NT2/D1 (cell line): ENCODE results near the gene AREG.

Source experiments
- DNase-seq: peaks from one replicate; pipeline ENCODE4 v3.0.0-alpha.2; 2011; ENCODE audit warnings: low read depth, low spot score
- H3K27me3 ChIP-seq: 2 replicates; pipeline ENCODE4 v1.6.0; 2011; ENCODE audit warnings: mild to moderate bottlenecking; ENCODE audit not compliant: insufficient read length, insufficient read depth
- H3K36me3 ChIP-seq: 2 replicates; pipeline ENCODE4 v1.6.1; 2011; ENCODE audit warnings: mild to moderate bottlenecking, low read length, mixed read lengths; ENCODE audit not compliant: insufficient read depth, insufficient read length
- H3K4me1 ChIP-seq: 2 replicates; pipeline ENCODE4 v1.5.1; 2011; ENCODE audit not compliant: insufficient read depth, insufficient read length
- H3K4me3 ChIP-seq: 2 replicates; pipeline ENCODE4 v1.5.1; 2011; ENCODE audit warnings: low read depth; ENCODE audit not compliant: insufficient read length
- H3K9ac ChIP-seq: 2 replicates; pipeline ENCODE4 v1.6.0; 2011; ENCODE audit warnings: low read depth; ENCODE audit not compliant: insufficient read length
- H3K9me3 ChIP-seq: 2 replicates; pipeline ENCODE4 v1.5.1; 2011; ENCODE audit warnings: mild to moderate bottlenecking, low read length; ENCODE audit not compliant: insufficient read depth
- SUZ12 ChIP-seq: IDR thresholded peaks from 2 replicates; pipeline ENCODE4 v1.6.1; 2011; ENCODE audit not compliant: insufficient read length, insufficient read depth; ENCODE audit errors: extremely low read depth
- YY1 ChIP-seq: IDR thresholded peaks from 2 replicates; pipeline ENCODE4 v1.6.1; 2011; ENCODE audit not compliant: insufficient read length, insufficient read depth
- ZNF274 ChIP-seq: IDR thresholded peaks from 2 replicates; pipeline ENCODE4 v1.6.1; 2011; ENCODE audit warnings: mild to moderate bottlenecking, low read depth, low read length

AREG gene

DNA sequence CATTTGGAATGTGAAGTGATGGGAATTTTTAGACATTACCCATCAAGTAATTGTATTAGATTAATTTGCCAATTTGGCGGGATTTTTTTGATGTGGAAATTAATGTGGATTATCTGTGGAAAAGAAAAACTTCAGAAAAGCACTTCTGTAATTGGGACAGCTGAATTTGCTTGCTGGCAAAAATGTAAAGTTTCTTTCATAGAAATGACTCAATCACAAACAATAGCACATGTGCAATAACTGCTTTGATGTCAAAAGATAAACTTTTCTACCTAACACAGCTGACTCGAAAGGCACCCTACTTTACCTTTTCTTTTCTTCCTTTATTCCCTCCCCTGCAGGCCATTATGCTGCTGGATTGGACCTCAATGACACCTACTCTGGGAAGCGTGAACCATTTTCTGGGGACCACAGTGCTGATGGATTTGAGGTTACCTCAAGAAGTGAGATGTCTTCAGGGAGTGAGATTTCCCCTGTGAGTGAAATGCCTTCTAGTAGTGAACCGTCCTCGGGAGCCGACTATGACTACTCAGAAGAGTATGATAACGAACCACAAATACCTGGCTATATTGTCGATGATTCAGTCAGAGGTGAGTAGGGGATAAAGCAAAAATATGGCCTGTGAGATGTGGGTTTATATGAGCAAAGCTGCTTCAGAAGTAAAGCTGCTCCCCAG is 1.4 kb downstream of the AREG start:
- H3K9ac ChIP-seq, result no peak overlapping the region
- H3K4me3 ChIP-seq, result no peak overlapping the region
- no peak for TF ChIP-seq YY1
- no peak for TF ChIP-seq ZNF274
- TF ChIP-seq SUZ12, result no peak

GRCh38 chr4:74446896-74447295 is 2.0 kb downstream of the AREG start:
- peaks cover 30% of the 10 kb centered on the region for H3K27me3 ChIP-seq
- H3K36me3 ChIP-seq, result no peaks in the 10 kb centered on the region
- H3K9me3 ChIP-seq, result no peaks in the 10 kb centered on the region
- H3K4me1 ChIP-seq, result no peaks in the 10 kb centered on the region
- no peak overlapping the region for H3K4me3 ChIP-seq
- DNase-seq, result no peak
- H3K9ac ChIP-seq, result no peak overlapping the region
- TF ChIP-seq YY1, result no peak
- TF ChIP-seq SUZ12, result no peak
- TF ChIP-seq ZNF274, result no peak

More for the DNA sequence above, 1.4 kb downstream of the AREG start:
- DNase-seq, result no peak
- H3K36me3 ChIP-seq, result no peaks in the 10 kb centered on the region
- H3K9me3 ChIP-seq, result no peaks in the 10 kb centered on the region
- H3K4me1 ChIP-seq, result no peaks in the 10 kb centered on the region
- peaks cover 30% of the 10 kb centered on the region for H3K27me3 ChIP-seq

DNA sequence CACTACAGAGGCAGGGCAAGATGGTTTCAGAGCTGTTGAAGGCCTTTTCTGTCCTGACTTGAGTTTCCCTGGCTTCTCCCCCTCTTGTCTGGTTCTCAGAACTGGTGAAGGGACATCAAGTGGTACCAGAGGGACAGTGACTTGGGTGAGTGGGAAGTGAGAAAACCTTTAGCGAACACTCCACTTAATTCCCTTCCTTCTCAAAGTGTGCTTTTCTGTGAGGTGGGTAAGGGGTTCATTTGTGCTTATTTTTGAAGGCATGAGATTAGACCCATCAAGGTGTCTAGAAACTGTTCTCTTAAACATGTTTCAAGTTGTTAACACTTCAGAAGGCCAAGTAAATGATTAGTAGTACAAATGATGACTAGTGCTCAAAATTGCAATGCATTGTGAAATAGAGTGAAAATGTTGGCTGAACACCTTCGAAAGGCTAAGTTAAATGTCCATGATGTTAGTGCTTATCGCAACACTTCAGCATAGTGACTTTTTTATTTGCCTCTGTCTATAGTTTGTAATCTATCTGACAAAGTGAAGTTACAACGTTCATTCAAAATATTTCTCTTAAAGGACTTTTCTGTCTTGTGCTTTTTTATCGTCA is 2.8 kb downstream of the AREG start:
- TF ChIP-seq SUZ12 (no peak), ZNF274 (no peak), YY1 (no peak)
- no peak overlapping the region for H3K4me3 ChIP-seq
- H3K4me1 ChIP-seq, result no peaks in the 10 kb centered on the region
- no peaks in the 10 kb centered on the region for H3K9me3 ChIP-seq
- peaks cover 30% of the 10 kb centered on the region for H3K27me3 ChIP-seq
- H3K36me3 ChIP-seq, result no peaks in the 10 kb centered on the region
- no peak for DNase-seq
- no peak overlapping the region for H3K9ac ChIP-seq

DNA sequence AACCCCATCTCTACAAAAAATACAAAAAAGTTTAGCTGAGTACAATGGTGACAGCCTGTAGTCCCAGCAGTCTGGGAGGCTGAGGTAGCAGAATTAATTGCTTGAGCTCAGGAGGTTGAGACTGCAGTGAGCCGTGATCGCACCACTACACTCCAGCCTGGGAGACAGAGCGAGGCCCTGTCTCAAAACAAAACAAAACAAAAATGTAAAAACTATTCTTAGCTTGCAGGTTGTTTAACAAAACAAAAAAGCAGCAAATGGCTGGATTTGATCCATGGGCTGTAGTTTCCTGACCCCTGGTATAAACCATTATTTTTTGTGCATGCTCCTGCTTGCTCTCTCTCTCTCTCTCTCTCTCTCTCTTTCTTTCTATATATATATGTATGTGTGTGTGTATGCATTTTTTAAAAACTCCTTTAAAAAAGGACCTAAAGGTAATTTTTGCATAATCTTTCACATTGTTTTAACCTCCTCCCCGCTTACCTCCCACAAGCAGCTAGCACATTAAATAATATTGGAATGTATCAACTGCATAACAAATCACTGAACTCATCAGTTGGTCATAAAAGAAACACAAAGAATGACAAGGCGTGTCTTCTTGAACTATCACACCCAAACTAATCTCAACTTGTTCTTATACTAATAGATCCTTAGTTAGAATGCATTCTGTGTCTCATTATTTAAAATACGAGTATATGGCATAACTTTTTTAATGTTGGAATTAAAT is 4.8 kb downstream of the AREG start:
- Histone ChIP-seq H3K36me3 (no peaks in the 10 kb centered on the region), H3K27me3 (peaks cover 18% of the 10 kb centered on the region), H3K9me3 (no peaks in the 10 kb centered on the region), H3K4me1 (no peaks in the 10 kb centered on the region), H3K4me3 (no peak overlapping the region), H3K9ac (no peak overlapping the region)
- no peak for DNase-seq
- TF ChIP-seq SUZ12, result no peak
- TF ChIP-seq ZNF274, result no peak
- TF ChIP-seq YY1, result no peak

GRCh38 chr4:74450298-74450683 is 5.4 kb downstream of the AREG start:
- Histone ChIP-seq H3K9me3 (no peaks in the 10 kb centered on the region), H3K4me3 (no peak overlapping the region), H3K27me3 (peaks cover 13% of the 10 kb centered on the region), H3K36me3 (no peaks in the 10 kb centered on the region), H3K4me1 (no peaks in the 10 kb centered on the region), H3K9ac (no peak overlapping the region)
- no peak for TF ChIP-seq ZNF274
- TF ChIP-seq YY1, result no peak
- no peak for TF ChIP-seq SUZ12
- DNase-seq, result no peak

DNA sequence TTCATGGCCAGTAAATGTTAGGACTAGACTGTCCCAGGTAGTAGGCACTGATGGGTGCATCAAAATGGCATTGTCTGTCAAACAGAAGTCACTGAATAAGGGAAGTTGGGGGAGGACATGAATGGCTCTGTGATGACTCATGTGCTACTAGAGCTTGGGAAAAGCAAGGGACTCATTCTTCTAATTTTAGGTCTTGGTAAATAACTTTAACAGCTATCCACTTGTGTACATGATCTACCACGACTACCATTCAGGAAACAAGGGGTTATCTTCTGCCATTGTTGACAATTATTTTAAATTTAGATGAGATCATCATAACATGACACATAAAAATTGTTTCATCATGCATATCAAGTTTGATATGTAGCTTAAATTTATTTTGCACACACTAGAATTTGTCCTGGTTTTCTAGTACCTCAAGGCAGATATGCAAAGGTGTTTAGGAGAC is 6.3 kb downstream of the AREG start:
- no peak overlapping the region for H3K9ac ChIP-seq
- H3K27me3 ChIP-seq, result peaks cover 7% of the 10 kb centered on the region
- TF ChIP-seq SUZ12, result no peak
- no peaks in the 10 kb centered on the region for H3K9me3 ChIP-seq
- DNase-seq, result peak; percentile 36
- H3K4me3 ChIP-seq, result no peak overlapping the region
- no peaks in the 10 kb centered on the region for H3K4me1 ChIP-seq
- H3K36me3 ChIP-seq, result no peaks in the 10 kb centered on the region

DNA sequence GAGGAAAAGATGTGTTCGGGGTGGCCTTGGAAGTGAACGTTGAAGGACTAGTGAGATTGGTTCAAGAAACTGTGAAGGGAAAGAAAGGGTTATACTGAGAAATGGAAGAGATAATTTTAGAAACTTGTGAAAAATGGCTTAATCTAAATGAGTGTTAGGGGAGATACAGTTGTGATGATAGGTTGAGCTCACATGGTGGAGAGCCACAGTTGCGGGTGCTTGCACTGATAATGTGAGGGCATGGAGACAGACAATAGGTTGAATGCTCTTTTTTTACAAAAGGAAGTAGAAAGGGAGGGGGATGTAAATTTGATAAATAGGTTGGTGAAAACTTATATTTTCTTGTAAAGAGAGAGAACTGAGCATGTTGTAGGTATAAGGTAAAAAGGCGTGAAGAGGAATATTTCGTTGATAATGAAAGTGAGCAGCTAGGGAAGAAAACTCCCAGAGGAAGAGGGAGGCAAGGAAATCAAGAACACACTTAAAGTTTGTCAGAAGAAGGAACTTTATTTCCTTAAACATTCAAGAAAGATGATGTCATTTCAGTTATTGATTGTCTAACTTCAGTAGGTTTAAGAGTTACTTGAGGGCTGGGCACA is 8.2 kb downstream of the AREG start:
- no peaks in the 10 kb centered on the region for H3K36me3 ChIP-seq
- no peaks in the 10 kb centered on the region for H3K9me3 ChIP-seq
- H3K9ac ChIP-seq, result no peak overlapping the region
- TF ChIP-seq SUZ12 (no peak), ZNF274 (no peak), YY1 (no peak)
- no peaks in the 10 kb centered on the region for H3K27me3 ChIP-seq
- DNase-seq, result no peak
- H3K4me1 ChIP-seq, result no peaks in the 10 kb centered on the region
- H3K4me3 ChIP-seq, result no peak overlapping the region
